ENCODE results near the gene APLP2.
"Not testable (repeated sequence)": the region's sequence is repeated elsewhere in the genome, so short reads cannot be mapped to it uniquely, and the experiment has no call there.

DNA sequence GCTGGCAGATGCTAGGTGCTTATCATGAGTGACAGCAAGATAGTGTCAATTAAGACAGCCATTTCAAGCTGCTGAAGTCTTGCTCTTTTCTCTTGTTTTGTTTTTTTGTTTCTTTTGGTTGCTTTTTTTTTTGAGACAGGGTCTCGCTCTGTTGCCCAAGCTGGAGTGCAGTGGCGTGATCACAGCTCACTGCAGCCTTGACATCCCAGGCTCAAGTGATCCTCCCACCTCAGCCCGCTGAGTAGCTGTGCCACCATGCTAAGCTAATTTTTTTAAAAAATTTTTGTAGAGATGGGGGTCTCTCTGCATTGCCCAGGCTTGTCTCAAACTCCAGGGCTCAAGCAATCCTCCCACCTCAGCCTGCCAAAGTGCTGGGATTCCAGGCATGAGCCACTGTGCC is 102.3 kb downstream of the APLP2 start:
- TF ChIP-seq, protein P1, sequence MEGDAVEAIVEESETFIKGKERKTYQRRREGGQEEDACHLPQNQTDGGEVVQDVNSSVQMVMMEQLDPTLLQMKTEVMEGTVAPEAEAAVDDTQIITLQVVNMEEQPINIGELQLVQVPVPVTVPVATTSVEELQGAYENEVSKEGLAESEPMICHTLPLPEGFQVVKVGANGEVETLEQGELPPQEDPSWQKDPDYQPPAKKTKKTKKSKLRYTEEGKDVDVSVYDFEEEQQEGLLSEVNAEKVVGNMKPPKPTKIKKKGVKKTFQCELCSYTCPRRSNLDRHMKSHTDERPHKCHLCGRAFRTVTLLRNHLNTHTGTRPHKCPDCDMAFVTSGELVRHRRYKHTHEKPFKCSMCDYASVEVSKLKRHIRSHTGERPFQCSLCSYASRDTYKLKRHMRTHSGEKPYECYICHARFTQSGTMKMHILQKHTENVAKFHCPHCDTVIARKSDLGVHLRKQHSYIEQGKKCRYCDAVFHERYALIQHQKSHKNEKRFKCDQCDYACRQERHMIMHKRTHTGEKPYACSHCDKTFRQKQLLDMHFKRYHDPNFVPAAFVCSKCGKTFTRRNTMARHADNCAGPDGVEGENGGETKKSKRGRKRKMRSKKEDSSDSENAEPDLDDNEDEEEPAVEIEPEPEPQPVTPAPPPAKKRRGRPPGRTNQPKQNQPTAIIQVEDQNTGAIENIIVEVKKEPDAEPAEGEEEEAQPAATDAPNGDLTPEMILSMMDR (conservative IDR thresholded peaks at IDR 0.05) = not testable (repeated sequence)
- not testable (repeated sequence) for TF ChIP-seq EZH2 (IDR thresholded peaks at IDR 0.05; ENCODE audit: low read depth)

Data from PC-9 (cell line).